Measurements from ENCODE around the gene GCA. TPM values are rescaled to one million over a fixed set of nuclear protein-coding genes. Genes with fewer than 3 reads are reported as not detected.

The GCA gene
- total and polyA plus RNA-seq, 2 of the 13 experiments (the other 11 are each of a cell fraction or from before 2014, with no cell fraction given), result 42.0 to 48.3 TPM

GRCh38 chr2:162317861-162318327, 26.0 kb upstream of the GCA start (continued):
- TF ChIP-seq GMEB1 (CRISPR knock-in tag; IDR thresholded peaks at IDR 0.05; ENCODE audit: borderline replicate concordance) (no peak), ZNF430 (CRISPR knock-in tag; IDR thresholded peaks at IDR 0.05) (peak; percentile 38; the same call in 1 of the 2 replicates), ZNF629 (CRISPR knock-in tag; conservative IDR thresholded peaks at IDR 0.05) (no peak), NR2F2 (IDR thresholded peaks at IDR 0.05; ENCODE audit: borderline replicate concordance, low read depth) (no peak), FOXC1 (CRISPR knock-in tag; IDR thresholded peaks at IDR 0.05; ENCODE audit: borderline replicate concordance) (no peak), ZFP36L1 (CRISPR knock-in tag; IDR thresholded peaks at IDR 0.05) (no peak), MTA3 (CRISPR knock-in tag; IDR thresholded peaks at IDR 0.05) (no peak), TFDP1 (CRISPR knock-in tag; IDR thresholded peaks at IDR 0.05; ENCODE audit: borderline replicate concordance) (no peak), KIAA2018 (CRISPR knock-in tag; IDR thresholded peaks at IDR 0.05; ENCODE audit: borderline replicate concordance) (no peak), TBP (CRISPR knock-in tag; IDR thresholded peaks at IDR 0.05) (no peak), ATRX (CRISPR knock-in tag; IDR thresholded peaks at IDR 0.05; ENCODE audit: borderline replicate concordance) (no peak), NAIF1 (CRISPR knock-in tag; IDR thresholded peaks at IDR 0.05; ENCODE audit: borderline replicate concordance) (no peak), BRD4 (CRISPR knock-in tag; IDR thresholded peaks at IDR 0.05) (no peak), MIER3 (CRISPR knock-in tag; IDR thresholded peaks at IDR 0.05; ENCODE audit: borderline replicate concordance) (no peak), NR2F6 (IDR thresholded peaks at IDR 0.05) (no peak), NR2F6 (CRISPR knock-in tag; IDR thresholded peaks at IDR 0.05) (0 out of 2 replicates have a peak, but pooled peaks have one; percentile 19)
